ENCODE results near the gene EEF1G.
A peak's percentile ranks its signal among the peaks of the same experiment; 100 is the strongest.
"Not testable (repeated sequence)": the region's sequence is repeated elsewhere in the genome, so short reads cannot be mapped to it uniquely, and the experiment has no call there.

The EEF1G gene

GRCh38 chr11:62578541-62578940 is 4.8 kb upstream of the EEF1G start:
- no peak for DNase-seq (ENCODE audit: low spot score)

- DNase-seq (ENCODE audit: low spot score), result no peak
Measured at GRCh38 chr11:62577046-62577714, 3.5 kb upstream of the EEF1G start.

GRCh38 chr11:62575837-62576236 is 2.1 kb upstream of the EEF1G start:
- DNase-seq (ENCODE audit: low spot score), result no peak

- no peak for DNase-seq (ENCODE audit: low spot score)
Measured at GRCh38 chr11:62575156-62575555, 1.5 kb upstream of the EEF1G start.

- DNase-seq (ENCODE audit: low spot score), result no peak
Measured at GRCh38 chr11:62574363-62575071, 826 bp upstream of the EEF1G start.

- DNase-seq (ENCODE audit: low spot score), result no peak
Measured at GRCh38 chr11:62573006-62573591, 592 bp downstream of the EEF1G start.

- no peak for DNase-seq (ENCODE audit: low spot score)
Measured at GRCh38 chr11:62572431-62572830, 1.3 kb downstream of the EEF1G start.

- not testable (repeated sequence) for DNase-seq (ENCODE audit: low spot score)
Measured at GRCh38 chr11:62571493-62571892, 2.2 kb downstream of the EEF1G start.

- DNase-seq (ENCODE audit: low spot score), result not testable (repeated sequence)
Measured at GRCh38 chr11:62570903-62571302, 2.8 kb downstream of the EEF1G start.

- DNase-seq (ENCODE audit: low spot score), result no peak
Measured at GRCh38 chr11:62569611-62570010, 4.1 kb downstream of the EEF1G start.

- DNase-seq (ENCODE audit: low spot score), result no peak
Measured at GRCh38 chr11:62567018-62567633, 6.6 kb downstream of the EEF1G start.

- DNase-seq (ENCODE audit: low spot score), result no peak
Measured at GRCh38 chr11:62566247-62566646, 7.4 kb downstream of the EEF1G start.

- no peak for DNase-seq (ENCODE audit: low spot score)
Measured at GRCh38 chr11:62565100-62565802, 8.4 kb downstream of the EEF1G start.

GRCh38 chr11:62561677-62562230 is 11.9 kb downstream of the EEF1G start:
- not testable (repeated sequence) for DNase-seq (ENCODE audit: low spot score)

- peak; percentile 75 for DNase-seq (ENCODE audit: low spot score)
Measured at GRCh38 chr11:62560566-62561103, 13.1 kb downstream of the EEF1G start.

GRCh38 chr11:62559626-62560025 is 14.1 kb downstream of the EEF1G start:
- DNase-seq (ENCODE audit: low spot score), result not testable (repeated sequence)

- DNase-seq (ENCODE audit: low spot score), result no peak
Measured at GRCh38 chr11:62559204-62559603, 14.5 kb downstream of the EEF1G start.

GRCh38 chr11:62558669-62559068 is 15.0 kb downstream of the EEF1G start:
- no peak for DNase-seq (ENCODE audit: low spot score)

- DNase-seq (ENCODE audit: low spot score), result no peak
Measured at GRCh38 chr11:62556875-62557631, 16.6 kb downstream of the EEF1G start.

GRCh38 chr11:62556108-62556874 is 17.4 kb downstream of the EEF1G start:
- DNase-seq (ENCODE audit: low spot score), result peak; percentile 88

Measured in SK-N-DZ (cell line).